ENCODE results near the gene HECW1.

DNA sequence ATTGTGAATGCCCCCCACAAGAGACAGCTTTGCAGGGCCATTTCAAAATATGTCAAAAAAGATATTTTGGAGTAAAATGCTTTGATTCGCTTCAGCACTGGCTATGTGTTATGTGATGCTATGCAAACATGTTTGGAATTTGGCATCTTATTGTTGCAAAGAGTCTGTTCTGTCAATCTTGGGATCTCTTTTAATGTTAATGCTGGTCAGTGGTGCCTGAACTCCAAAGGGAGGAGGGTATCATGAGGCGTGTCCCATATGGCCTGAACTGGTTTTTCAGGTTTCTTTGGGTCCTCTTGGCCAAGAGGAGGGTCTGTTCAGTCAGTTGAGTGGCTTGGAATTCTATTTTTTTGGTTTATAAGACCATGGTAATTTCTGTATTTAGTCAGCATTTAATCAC is 81.4 kb downstream of the HECW1 start:
- TF ChIP-seq EZH2 (IDR thresholded peaks at IDR 0.05; ENCODE audit: insufficient read depth, poor library complexity, severe bottlenecking) (no peak), EZH2phosphoT487 (IDR thresholded peaks at IDR 0.05; ENCODE audit: insufficient read depth, low read depth) (no peak)
